ENCODE results near the gene AMN1.
"Not testable (repeated sequence)": the region's sequence is repeated elsewhere in the genome, so short reads cannot be mapped to it uniquely, and the experiment has no call there.

AMN1 gene

DNA sequence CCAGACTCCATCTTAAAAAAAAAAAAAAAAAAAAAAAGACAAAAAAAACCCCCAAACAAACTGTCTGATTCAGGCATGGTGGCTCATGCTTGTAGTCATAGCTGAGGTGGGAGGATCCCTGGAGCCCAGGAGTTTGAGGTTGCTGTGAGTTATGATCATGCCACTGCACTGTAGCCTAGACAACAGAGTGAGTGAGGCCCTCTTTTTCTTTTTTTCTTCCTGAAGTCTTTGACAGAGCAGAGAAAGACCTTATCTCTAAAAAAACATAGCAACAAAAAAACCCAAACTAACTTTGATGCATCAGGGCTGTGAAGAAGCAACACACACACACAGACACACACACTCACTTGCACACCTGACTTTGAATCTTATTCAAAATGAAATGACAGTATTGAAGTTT lies 7.7 kb upstream of the AMN1 start:
- H3K4me3 ChIP-seq (ENCODE audit: low read depth, low read length): no peak overlapping the region
- peak; percentile 56 for DNase-seq (ENCODE audit: low read depth)
- no peak for TF ChIP-seq CTCF (IDR thresholded peaks at IDR 0.05; ENCODE audit: insufficient read depth, low read depth, low read length, missing control alignments)

DNA sequence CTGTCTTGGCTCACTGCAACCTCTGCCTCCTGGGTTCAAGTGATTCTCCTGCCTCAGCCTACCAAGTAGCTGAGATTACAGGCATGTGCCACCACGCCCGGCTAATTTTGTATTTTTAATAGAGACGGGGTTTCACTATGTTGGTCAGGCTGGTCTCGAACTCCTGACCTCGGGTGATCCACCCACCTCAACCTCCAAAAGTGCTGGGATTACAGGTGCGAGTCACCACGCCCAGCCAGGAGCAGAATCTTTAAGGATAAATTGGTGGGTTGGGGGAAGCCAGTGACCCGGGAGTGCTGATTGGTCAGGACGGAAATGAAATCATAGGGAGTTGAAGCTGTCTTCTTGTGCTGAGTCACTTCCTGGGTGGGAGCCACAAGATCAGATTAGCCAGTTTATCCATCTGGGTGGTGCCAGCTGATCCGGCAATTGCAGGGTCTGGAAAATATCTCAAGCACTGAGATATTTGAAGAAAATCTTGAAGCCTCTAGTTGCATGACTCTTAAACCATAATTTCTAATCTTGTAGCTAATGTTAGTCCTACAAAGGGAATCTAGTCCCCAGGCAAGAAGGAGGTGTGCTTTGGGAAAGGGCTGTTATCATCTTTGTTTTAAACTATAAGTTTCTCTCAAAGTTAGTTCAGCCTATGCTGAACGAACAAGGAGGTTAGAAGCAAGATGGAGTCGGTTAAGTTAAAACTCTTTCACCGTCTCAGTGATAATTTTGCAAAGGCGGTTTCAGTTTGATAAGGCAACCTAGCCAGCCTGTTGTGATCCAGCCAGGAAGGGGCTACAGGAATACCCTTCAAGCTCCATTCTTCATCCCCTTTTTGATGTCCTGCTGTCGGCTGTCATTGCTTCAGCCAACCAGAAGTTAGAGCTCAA lies 5.0 kb upstream of the AMN1 start:
- DNase-seq (ENCODE audit: low read depth): peak; percentile 33

DNA sequence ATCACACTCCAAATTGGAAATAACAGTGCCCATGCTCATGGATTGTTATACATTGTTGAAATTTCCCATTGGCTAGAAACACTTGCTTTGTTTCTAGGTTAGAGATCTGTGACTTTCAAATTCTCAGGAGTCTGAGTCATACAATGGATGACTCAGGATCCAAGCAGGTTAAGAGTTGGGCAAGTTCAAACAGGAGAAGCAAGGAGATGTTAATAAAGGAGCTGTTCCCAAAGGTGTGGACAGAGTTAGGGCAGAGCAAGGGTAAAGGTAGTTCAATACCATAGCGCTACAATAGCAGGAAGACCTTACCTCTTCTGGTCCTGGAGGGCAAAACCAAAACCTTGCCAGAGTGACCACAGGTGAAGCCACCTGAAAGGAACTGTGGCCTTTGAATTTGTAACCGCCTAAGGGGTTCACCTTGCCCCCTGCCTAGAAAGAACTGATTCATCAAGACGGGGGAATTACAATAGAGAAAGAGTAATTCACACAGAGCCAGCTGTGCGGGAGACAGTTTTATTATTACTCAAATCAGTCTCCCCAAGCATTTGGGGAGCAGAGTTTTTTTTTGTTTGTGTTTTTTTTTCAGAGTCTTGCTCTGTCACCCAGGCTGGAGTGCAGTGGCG lies 4.2 kb upstream of the AMN1 start:
- TF ChIP-seq CTCF (IDR thresholded peaks at IDR 0.05; ENCODE audit: insufficient read depth, low read depth, low read length, missing control alignments): no peak
- peak; percentile 79 for DNase-seq (ENCODE audit: low read depth)
- H3K4me3 ChIP-seq (ENCODE audit: low read depth, low read length): no peak overlapping the region

More for the DNA sequence above, 5.0 kb upstream of the AMN1 start:
- H3K4me3 ChIP-seq (ENCODE audit: low read depth, low read length): not testable (repeated sequence)

DNA sequence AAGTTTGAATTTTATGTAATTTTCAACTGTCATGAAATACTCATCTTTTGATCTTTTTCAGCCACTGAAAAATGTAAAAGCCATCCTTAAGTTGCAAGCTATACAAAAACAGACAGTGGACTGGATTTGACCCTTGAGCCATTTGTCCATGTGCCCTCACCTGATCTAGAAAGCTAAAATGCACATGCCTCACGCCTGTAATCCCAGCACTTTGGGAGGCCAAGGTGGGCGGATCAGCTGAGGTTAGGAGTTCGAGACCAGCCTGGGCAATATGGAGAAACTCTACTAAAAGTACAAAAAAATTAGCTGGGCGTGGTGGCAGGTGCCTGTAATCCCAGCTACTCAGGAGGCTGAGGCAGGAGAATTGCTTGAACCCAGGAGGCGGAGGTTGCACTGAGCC lies 2.4 kb upstream of the AMN1 start:
- not testable (repeated sequence) for DNase-seq (ENCODE audit: low read depth); H3K4me3 ChIP-seq (ENCODE audit: low read depth, low read length)

- H3K4me3 ChIP-seq (ENCODE audit: low read depth, low read length): peak overlapping the region; percentile 97
- DNase-seq (ENCODE audit: low read depth): no peak
- no peak for TF ChIP-seq CTCF (IDR thresholded peaks at IDR 0.05; ENCODE audit: insufficient read depth, low read depth, low read length, missing control alignments)
These were observed 884 bp upstream of the AMN1 start for GRCh38 chr12:31729705-31730104.

- H3K4me3 ChIP-seq (ENCODE audit: low read depth, low read length): peak overlapping the region; percentile 79
- TF ChIP-seq CTCF (IDR thresholded peaks at IDR 0.05; ENCODE audit: insufficient read depth, low read depth, low read length, missing control alignments): no peak
- peak; percentile 64 for DNase-seq (ENCODE audit: low read depth)
These were observed 418 bp downstream of the AMN1 start for GRCh38 chr12:31728289-31728916.

DNA sequence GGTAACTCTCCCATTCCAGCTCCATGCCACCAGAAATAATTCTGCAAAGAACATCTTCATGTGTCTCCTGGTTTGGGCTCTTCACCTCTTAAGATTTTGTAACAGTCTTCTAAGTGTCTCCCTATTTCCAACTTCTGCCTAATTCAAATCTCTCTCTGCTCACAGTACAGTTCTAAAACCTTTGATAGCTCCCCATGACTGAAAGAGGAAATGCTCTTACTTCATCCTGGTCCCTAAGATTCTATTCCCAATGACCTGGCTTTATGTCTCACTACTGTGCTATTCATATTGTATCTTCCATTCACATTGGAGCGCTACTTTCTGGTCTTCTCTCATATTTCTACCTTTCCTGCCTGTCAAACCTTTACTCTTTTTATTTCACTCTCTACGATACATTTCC lies 1.6 kb downstream of the AMN1 start:
- no peak for DNase-seq (ENCODE audit: low read depth)
- no peak overlapping the region for H3K4me3 ChIP-seq (ENCODE audit: low read depth, low read length)
- no peak for TF ChIP-seq CTCF (IDR thresholded peaks at IDR 0.05; ENCODE audit: insufficient read depth, low read depth, low read length, missing control alignments)
